HepG2 (cell line): ENCODE measurements around the gene CALML6. TPM values are rescaled to one million over a fixed set of nuclear protein-coding genes. Genes with fewer than 3 reads are reported as not detected.

Experiments
- AGO2 ChIP-seq: fragments of 200-400 bp; formaldehyde crosslinking; optimal IDR thresholded peaks from 2 replicates; pipeline ENCODE3; 2017; ENCODE audit warnings: mild to moderate bottlenecking, low read depth, low read length, moderate library complexity
- ARHGAP35 ChIP-seq: sonication (generic); formaldehyde crosslinking; IDR thresholded peaks from 2 replicates; pipeline ENCODE4 v1.9.0; 2022; ENCODE audit warnings: mild to moderate bottlenecking, inconsistent platforms, moderate library complexity, missing genetic modification reagents, borderline replicate concordance
- ATF7 ChIP-seq, 2 experiments: fragments of 450-650 bp in 1 of 2; sonication (generic) in 1 of 2; formaldehyde crosslinking in 1 of 2; IDR thresholded peaks; 2 replicates each; pipeline versions ENCODE4 v1.4.0 to v1.6.1; 2016 to 2020; ENCODE audit warnings: antibody characterized with exemption in 1 of 2, mild to moderate bottlenecking in 1 of 2, missing genetic modification reagents in 1 of 2
- DNMT1 ChIP-seq: sonication (generic); formaldehyde crosslinking; IDR thresholded peaks from 2 replicates; pipeline ENCODE4 v1.5.1; 2020; ENCODE audit warnings: mild to moderate bottlenecking, missing genetic modification reagents
- DR1 ChIP-seq: sonication (generic); formaldehyde crosslinking; IDR thresholded peaks from 2 replicates; pipeline ENCODE4 v1.8.0; 2021; ENCODE audit warnings: mild to moderate bottlenecking, missing genetic modification reagents, inconsistent platforms
- ERF ChIP-seq: IDR thresholded peaks from 2 replicates; pipeline ENCODE4 v1.6.1; 2018; ENCODE audit warnings: missing biosample characterization, missing genetic modification reagents
- HNF4G ChIP-seq, 2 experiments: sonication (generic) in 1 of 2; formaldehyde crosslinking in 1 of 2; IDR thresholded peaks; 2 replicates each; pipeline versions ENCODE4 v1.4.0 to v1.6.1; 2011 to 2020; ENCODE audit warnings: borderline replicate concordance in 2 of 2, low read depth in 2 of 2, mild to moderate bottlenecking in 2 of 2, low read length in 1 of 2, missing genetic modification reagents in 1 of 2, moderate library complexity in 1 of 2
- KAT8 ChIP-seq: IDR thresholded peaks from 2 replicates; pipeline ENCODE4 v1.6.1; 2016; ENCODE audit warnings: missing genetic modification reagents, missing compliant biosample characterization
- KLF16 ChIP-seq, 2 experiments: sonication (generic) in 1 of 2; formaldehyde crosslinking in 1 of 2; IDR thresholded peaks; 2 replicates each; pipeline versions ENCODE4 v1.6.1 to v1.8.0; 2016 to 2023; ENCODE audit warnings: missing genetic modification reagents in 2 of 2, missing compliant biosample characterization in 1 of 2
- MBD4 ChIP-seq: IDR thresholded peaks from 2 replicates; pipeline ENCODE4 v1.6.1; 2012; ENCODE audit warnings: low read length, inconsistent platforms, borderline replicate concordance
- MTA3 ChIP-seq: sonication (generic); formaldehyde crosslinking; IDR thresholded peaks from 2 replicates; pipeline ENCODE4 v1.4.0; 2020; ENCODE audit warnings: missing genetic modification reagents
- NFKB2 ChIP-seq: sonication (generic); formaldehyde crosslinking; IDR thresholded peaks from 2 replicates; pipeline ENCODE4 v1.4.0; 2020; ENCODE audit warnings: missing genetic modification reagents, borderline replicate concordance
- RBM39 ChIP-seq: fragments of 200-400 bp; formaldehyde crosslinking; IDR thresholded peaks from one replicate; pipeline ENCODE4 v1.6.1; 2018; ENCODE audit warnings: antibody characterized with exemption, mild to moderate bottlenecking, low read depth, low read length; ENCODE audit not compliant: poor library complexity, severe bottlenecking
- RFXANK ChIP-seq: IDR thresholded peaks from 2 replicates; pipeline ENCODE4 v1.6.1; 2016
- SSRP1 ChIP-seq: IDR thresholded peaks from 2 replicates; pipeline ENCODE4 v1.6.1; 2016; ENCODE audit warnings: control low read depth
- TOE1 ChIP-seq: sonication (generic); formaldehyde crosslinking; IDR thresholded peaks from 2 replicates; pipeline ENCODE4 v1.4.0; 2020; ENCODE audit warnings: mild to moderate bottlenecking, missing genetic modification reagents
- ZBTB42 ChIP-seq: sonication (generic); formaldehyde crosslinking; IDR thresholded peaks from 2 replicates; pipeline ENCODE4 v1.5.0; 2020; ENCODE audit warnings: mild to moderate bottlenecking, missing genetic modification reagents
- ZIK1 ChIP-seq: sonication (generic); formaldehyde crosslinking; IDR thresholded peaks from 2 replicates; pipeline ENCODE4 v1.5.0; 2020; ENCODE audit warnings: mild to moderate bottlenecking, low read depth, missing genetic modification reagents, borderline replicate concordance
- ZNF205 ChIP-seq: IDR thresholded peaks from 2 replicates; pipeline ENCODE4 v1.6.1; 2018; ENCODE audit warnings: missing biosample characterization, missing genetic modification reagents
- ZNF296 ChIP-seq: sonication (generic); formaldehyde crosslinking; conservative IDR thresholded peaks from 2 replicates; pipeline ENCODE4 v1.5.0; 2020; ENCODE audit warnings: mild to moderate bottlenecking, missing genetic modification reagents
- ZNF766 ChIP-seq: sonication (generic); formaldehyde crosslinking; IDR thresholded peaks from 2 replicates; pipeline ENCODE4 v1.5.0; 2020; ENCODE audit warnings: missing genetic modification reagents, borderline replicate concordance
- ZNF816 ChIP-seq: sonication (generic); formaldehyde crosslinking; IDR thresholded peaks from 2 replicates; pipeline ENCODE4 v1.8.0; 2022; ENCODE audit warnings: missing genetic modification reagents, mild to moderate bottlenecking, borderline replicate concordance
- polyA plus RNA-seq, 8 experiments: library from polyadenylated mRNA; depleted of rRNA in 3 of 8; stranded (reverse) in 7 of 8; unstranded in 1 of 8; fragments of >200 nt; fragmentation: Illumina TruSeq in 4 of 8; extraction: Trizol in 4 of 8; gene quantifications; 2 replicates each; pipeline versions ENCODE4 v1.2.1 to v1.2.3, GENCODE V29; 2011 to 2016; ENCODE audit warnings: low read depth in 4 of 8, missing spikeins in 1 of 8, mixed read lengths in 1 of 8; ENCODE audit not compliant: insufficient read depth in 1 of 8
- total RNA-seq, 5 experiments: library from RNA; depleted of rRNA; stranded (reverse); fragments of >200 nt; fragmentation: Illumina TruSeq; extraction: Trizol; gene quantifications; 2 replicates each; pipeline ENCODE4 v1.2.3, GENCODE V29; 2016; ENCODE audit warnings: low read depth in 1 of 5
- TF ChIP-seq, protein P1 (sequence below): sonication (generic); formaldehyde crosslinking; IDR thresholded peaks from 2 replicates; pipeline ENCODE4; 2020; ENCODE audit warnings: missing genetic modification reagents, mild to moderate bottlenecking, borderline replicate concordance
- TF ChIP-seq, protein P2 (sequence below): sonication (generic); formaldehyde crosslinking; IDR thresholded peaks from 2 replicates; pipeline ENCODE4 v1.4.0; 2020; ENCODE audit warnings: low read depth, mild to moderate bottlenecking, missing genetic modification reagents
- TF ChIP-seq, protein P3 (sequence below): sonication (generic); formaldehyde crosslinking; IDR thresholded peaks from 2 replicates; pipeline ENCODE4 v1.5.0; 2020; ENCODE audit warnings: mild to moderate bottlenecking, low read depth, missing genetic modification reagents, borderline replicate concordance

CALML6 gene
- total and polyA plus RNA-seq, 2 of the 13 experiments (the other 11 are each of a cell fraction or from before 2014, with no cell fraction given): 0.11 to 0.12 TPM

DNA sequence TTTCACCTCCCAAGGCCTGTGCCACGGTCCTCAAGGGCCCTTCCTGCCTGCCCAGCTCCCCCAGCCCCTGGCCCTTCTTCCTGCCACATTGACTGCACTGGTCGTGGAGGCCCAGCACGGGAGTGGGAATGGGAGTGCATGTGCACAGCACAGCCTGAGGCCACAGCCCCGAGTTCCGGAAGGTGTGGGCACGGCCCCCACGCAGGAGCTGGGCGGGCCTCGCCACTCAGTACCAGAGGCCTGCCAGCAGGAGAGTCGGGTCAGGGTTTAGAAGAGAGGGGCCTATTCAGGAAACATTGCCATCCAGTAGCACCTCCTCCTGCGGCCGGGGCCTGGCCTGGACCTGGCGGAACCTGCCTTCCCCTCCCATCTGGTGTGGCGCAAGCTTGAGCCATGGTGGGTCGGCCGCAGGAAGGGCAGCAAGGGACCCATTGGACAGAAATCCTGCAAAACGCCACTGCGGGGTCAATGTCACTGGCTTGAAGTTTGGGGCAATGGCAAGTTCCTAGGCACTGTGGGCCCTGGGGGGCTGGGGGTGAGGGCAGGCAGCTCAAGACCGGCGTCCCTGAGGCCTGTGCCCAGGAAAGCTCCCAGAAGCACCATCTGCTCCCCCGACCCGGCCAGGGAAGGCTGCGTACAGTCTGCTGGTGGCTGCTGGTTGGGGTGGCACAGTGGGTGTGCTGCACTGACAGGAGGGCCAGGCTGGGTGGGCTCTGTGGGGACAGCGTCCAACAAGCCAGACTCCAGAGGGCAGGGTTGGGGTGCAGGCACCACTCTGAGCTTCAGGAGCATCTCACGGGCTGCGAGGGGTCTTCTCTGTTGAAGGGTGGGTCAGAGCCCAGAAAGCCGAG is 5.8 kb downstream of the CALML6 start (continued):
- TF ChIP-seq DNMT1 (CRISPR knock-in tag) (no peak), ATF7 (IDR thresholded peaks at IDR 0.05) (no peak), ATF7 (CRISPR knock-in tag; IDR thresholded peaks at IDR 0.05) (no peak), RBM39 (no peak), DR1 (0 out of 2 replicates have a peak, but pooled peaks have one; percentile 41), ERF (CRISPR knock-in tag) (no peak), RFXANK (CRISPR knock-in tag) (no peak), ARHGAP35 (CRISPR knock-in tag) (peak; percentile 42; the same call in 1 of the 2 replicates), ZNF816 (CRISPR knock-in tag) (no peak), ZIK1 (0 out of 2 replicates have a peak, but pooled peaks have one; percentile 24), HNF4G (IDR thresholded peaks at IDR 0.05; ENCODE audit: borderline replicate concordance, low read depth, low read length) (no peak), HNF4G (CRISPR knock-in tag; IDR thresholded peaks at IDR 0.05; ENCODE audit: borderline replicate concordance, low read depth) (no peak), AGO2 (peak; percentile 44), ZNF296 (CRISPR knock-in tag) (0 out of 2 replicates have a peak, but pooled peaks have one; percentile 23), KLF16 (CRISPR knock-in tag; IDR thresholded peaks at IDR 0.05) (0 out of 4 replicates have a peak, but pooled peaks of 1 of the 2 experiments have one; percentile 23), ZBTB42 (CRISPR knock-in tag) (no peak), MTA3 (CRISPR knock-in tag) (no peak), ZNF205 (CRISPR knock-in tag) (peak; percentile 46; the same call in 1 of the 2 replicates), NFKB2 (CRISPR knock-in tag) (peak; percentile 58; the same call in 1 of the 2 replicates), SSRP1 (CRISPR knock-in tag) (peak; percentile 60; the same call in 1 of the 2 replicates), TOE1 (CRISPR knock-in tag) (no peak), ZNF766 (CRISPR knock-in tag) (0 out of 2 replicates have a peak, but pooled peaks have one; percentile 54), KAT8 (CRISPR knock-in tag) (peak; percentile 13; the same call in 1 of the 2 replicates), MBD4 (no peak)
- TF ChIP-seq, protein P1, sequence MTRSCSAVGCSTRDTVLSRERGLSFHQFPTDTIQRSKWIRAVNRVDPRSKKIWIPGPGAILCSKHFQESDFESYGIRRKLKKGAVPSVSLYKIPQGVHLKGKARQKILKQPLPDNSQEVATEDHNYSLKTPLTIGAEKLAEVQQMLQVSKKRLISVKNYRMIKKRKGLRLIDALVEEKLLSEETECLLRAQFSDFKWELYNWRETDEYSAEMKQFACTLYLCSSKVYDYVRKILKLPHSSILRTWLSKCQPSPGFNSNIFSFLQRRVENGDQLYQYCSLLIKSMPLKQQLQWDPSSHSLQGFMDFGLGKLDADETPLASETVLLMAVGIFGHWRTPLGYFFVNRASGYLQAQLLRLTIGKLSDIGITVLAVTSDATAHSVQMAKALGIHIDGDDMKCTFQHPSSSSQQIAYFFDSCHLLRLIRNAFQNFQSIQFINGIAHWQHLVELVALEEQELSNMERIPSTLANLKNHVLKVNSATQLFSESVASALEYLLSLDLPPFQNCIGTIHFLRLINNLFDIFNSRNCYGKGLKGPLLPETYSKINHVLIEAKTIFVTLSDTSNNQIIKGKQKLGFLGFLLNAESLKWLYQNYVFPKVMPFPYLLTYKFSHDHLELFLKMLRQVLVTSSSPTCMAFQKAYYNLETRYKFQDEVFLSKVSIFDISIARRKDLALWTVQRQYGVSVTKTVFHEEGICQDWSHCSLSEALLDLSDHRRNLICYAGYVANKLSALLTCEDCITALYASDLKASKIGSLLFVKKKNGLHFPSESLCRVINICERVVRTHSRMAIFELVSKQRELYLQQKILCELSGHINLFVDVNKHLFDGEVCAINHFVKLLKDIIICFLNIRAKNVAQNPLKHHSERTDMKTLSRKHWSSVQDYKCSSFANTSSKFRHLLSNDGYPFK (CRISPR knock-in tag): 0 out of 2 replicates have a peak, but pooled peaks have one; percentile 29
- TF ChIP-seq, protein P2, sequence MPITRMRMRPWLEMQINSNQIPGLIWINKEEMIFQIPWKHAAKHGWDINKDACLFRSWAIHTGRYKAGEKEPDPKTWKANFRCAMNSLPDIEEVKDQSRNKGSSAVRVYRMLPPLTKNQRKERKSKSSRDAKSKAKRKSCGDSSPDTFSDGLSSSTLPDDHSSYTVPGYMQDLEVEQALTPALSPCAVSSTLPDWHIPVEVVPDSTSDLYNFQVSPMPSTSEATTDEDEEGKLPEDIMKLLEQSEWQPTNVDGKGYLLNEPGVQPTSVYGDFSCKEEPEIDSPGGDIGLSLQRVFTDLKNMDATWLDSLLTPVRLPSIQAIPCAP (CRISPR knock-in tag): no peak
- TF ChIP-seq, protein P3, sequence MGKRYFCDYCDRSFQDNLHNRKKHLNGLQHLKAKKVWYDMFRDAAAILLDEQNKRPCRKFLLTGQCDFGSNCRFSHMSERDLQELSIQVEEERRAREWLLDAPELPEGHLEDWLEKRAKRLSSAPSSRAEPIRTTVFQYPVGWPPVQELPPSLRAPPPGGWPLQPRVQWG (CRISPR knock-in tag): no peak
